ACHN (cell line): ENCODE data around the gene ATRX.
"Not testable (repeated sequence)": the region's sequence is repeated elsewhere in the genome, so short reads cannot be mapped to it uniquely, and the experiment has no call there.

Experiments used
- DNase-seq: peaks from one replicate; pipeline ENCODE4 v3.0.0-alpha.2; 2015
- in situ Hi-C: cut with HindIII; loops from 2 replicates; pipeline ENCODE4 v1.10.0; 2017; ENCODE audit warnings: low sequenced_read_pairs, low pct_ligation_motif_present, low pct_unique_long_range_greater_than_20kb

The ATRX gene

GRCh38 chrX:77539778-77540177, 246.2 kb downstream of the ATRX start:
- in situ Hi-C loops, DNase-seq: not testable (repeated sequence)

DNA sequence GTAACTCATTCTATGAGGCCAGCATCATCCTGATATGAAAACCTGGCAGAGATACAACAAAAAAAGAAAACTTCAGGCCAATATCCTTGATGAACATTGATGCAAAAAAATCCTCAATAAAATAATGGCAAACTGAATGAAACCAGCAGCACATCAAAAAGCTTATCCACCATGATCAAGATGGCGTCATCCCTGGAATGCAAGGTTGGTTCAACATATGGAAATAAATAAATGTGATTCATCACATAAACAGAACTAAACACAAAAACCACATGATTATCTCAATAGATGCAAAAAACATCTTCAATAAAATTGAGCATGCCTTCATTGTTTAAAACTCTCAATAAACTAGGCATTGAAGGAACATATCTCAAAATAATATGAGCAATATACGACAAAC, 254.8 kb downstream of the ATRX start:
- in situ Hi-C loops, DNase-seq: not testable (repeated sequence)

- no peak for DNase-seq
- in situ Hi-C loops = no loop called here
Measured at GRCh38 chrX:77528034-77528433, 258.0 kb downstream of the ATRX start.

- no peak for DNase-seq
- in situ Hi-C loops = no loop called here
Measured at GRCh38 chrX:77527233-77528001, 258.6 kb downstream of the ATRX start.

GRCh38 chrX:77519765-77520164, 266.3 kb downstream of the ATRX start:
- DNase-seq = no peak
- in situ Hi-C loops = no loop called here

DNA sequence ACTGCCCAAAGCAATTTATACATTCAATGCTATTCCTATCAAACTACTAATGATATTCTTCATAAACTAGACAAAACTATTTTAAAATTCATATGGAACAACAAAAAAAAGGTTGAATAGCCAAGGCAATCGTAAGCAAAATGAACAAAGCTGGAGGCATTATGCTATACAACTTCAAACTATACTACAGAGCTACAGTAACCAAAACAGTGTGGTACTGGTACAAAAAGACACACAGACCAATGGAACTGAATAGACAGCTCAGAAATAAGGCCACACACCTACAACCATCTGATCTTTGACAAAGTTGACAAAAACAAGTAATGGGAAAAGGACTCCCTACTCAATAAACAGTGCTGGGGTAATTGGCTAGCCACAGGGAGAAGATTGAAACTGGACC, 271.8 kb downstream of the ATRX start:
- in situ Hi-C loops = no loop called here
- DNase-seq = no peak

GRCh38 chrX:77510007-77510406, 276.0 kb downstream of the ATRX start:
- in situ Hi-C loops = no loop called here
- no peak for DNase-seq

GRCh38 chrX:77505227-77505626, 280.8 kb downstream of the ATRX start:
- no peak for DNase-seq
- in situ Hi-C loops = no loop called here

- DNase-seq = no peak
- in situ Hi-C loops = no loop called here
Measured at GRCh38 chrX:77502951-77503525, 283.0 kb downstream of the ATRX start.

GRCh38 chrX:77500164-77500563, 285.9 kb downstream of the ATRX start:
- DNase-seq, in situ Hi-C loops: not testable (repeated sequence)

DNA sequence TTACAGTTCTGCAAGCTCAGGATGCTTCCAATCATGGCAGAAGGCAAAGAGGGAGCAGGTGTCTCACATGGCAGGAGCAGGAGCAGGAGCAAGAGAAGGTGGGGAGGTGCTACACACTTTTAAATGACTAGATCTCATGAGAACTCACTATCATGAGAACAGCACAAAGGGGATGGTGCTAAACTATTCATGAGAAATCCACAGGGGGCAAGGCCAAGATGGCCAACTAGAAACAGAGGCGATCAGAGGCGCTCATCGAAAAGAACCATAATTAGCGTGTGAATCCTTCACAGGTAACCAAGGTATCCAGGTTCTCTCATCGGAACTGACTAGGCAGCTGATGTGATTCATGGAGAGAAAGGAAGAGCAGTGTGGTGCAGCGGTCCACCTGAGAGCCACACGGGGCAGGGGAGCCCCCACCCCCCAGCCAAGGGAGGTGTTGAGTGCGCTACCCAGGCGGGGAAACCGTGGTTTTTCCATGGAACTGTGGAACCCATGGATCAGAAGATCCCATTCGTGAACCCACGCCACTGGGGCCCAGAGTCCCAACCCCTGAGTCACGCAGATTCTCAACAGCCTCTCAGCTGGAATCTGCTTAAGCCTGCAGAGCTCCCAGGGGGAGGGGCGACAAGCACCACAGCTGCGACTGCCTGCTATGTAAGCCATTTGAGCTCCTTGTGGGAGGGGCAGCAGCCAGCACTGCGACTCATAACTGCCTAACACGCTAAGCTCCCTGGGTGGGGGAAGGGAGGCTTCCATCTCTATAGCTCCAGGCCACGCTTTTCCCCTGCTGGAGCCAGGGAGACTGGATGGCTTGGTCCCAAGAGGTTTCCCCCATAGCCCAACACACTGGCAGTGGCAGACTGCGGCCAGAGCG, 292.1 kb downstream of the ATRX start:
- DNase-seq = peak; percentile 1
- in situ Hi-C loops = no loop called here

DNA sequence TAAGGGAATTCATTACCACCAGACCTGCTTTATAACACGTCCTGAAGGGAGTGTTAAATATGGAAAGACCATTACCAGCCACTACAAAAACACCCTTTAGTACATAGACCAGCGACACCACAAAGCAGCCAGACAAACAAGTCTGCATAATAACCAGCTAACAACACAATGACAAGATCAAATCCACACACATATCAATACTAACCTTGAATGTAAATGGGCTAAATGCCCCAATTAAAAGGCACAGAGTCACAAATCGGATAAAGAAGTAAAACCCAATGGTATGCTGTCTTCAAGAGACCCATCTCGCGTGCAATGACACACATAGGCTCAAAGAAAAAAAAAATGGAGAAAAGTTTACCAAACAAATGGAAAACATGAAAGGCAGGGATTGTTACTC, 302.0 kb downstream of the ATRX start:
- in situ Hi-C loops = no loop called here
- no peak for DNase-seq

- in situ Hi-C loops = no loop called here
- no peak for DNase-seq
Measured at GRCh38 chrX:77455437-77455836, 330.6 kb downstream of the ATRX start.
